HUES48 (cell line): ENCODE measurements around the gene GALM.
A peak's percentile ranks its signal among the peaks of the same experiment; 100 is the strongest.

ENCODE experiments used
- H3K27ac ChIP-seq: one replicate; pipeline ENCODE4 v1.7.0; 2013; ENCODE audit warnings: low read depth, low read length, inconsistent platforms
- H3K27me3 ChIP-seq: 2 replicates; pipeline ENCODE4 v1.6.1; 2013; ENCODE audit warnings: mild to moderate bottlenecking, low read length; ENCODE audit not compliant: control insufficient read depth, insufficient read depth
- H3K36me3 ChIP-seq: 2 replicates; pipeline ENCODE4 v1.6.1; 2013; ENCODE audit warnings: low read length; ENCODE audit not compliant: control insufficient read depth, insufficient read depth
- H3K4me1 ChIP-seq: 2 replicates; pipeline ENCODE4 v1.6.1; 2013; ENCODE audit warnings: mild to moderate bottlenecking, low read length; ENCODE audit not compliant: control insufficient read depth, insufficient read depth
- H3K4me3 ChIP-seq: 2 replicates; pipeline ENCODE4 v1.5.1; 2013; ENCODE audit warnings: mild to moderate bottlenecking, low read depth, low read length
- H3K9ac ChIP-seq: 2 replicates; pipeline ENCODE4 v1.6.1; 2013; ENCODE audit warnings: mild to moderate bottlenecking, low read depth, low read length, moderate library complexity
- H3K9me3 ChIP-seq: 2 replicates; pipeline ENCODE4 v1.6.1; 2013; ENCODE audit warnings: low read length; ENCODE audit not compliant: control insufficient read depth, insufficient read depth

The GALM gene

DNA sequence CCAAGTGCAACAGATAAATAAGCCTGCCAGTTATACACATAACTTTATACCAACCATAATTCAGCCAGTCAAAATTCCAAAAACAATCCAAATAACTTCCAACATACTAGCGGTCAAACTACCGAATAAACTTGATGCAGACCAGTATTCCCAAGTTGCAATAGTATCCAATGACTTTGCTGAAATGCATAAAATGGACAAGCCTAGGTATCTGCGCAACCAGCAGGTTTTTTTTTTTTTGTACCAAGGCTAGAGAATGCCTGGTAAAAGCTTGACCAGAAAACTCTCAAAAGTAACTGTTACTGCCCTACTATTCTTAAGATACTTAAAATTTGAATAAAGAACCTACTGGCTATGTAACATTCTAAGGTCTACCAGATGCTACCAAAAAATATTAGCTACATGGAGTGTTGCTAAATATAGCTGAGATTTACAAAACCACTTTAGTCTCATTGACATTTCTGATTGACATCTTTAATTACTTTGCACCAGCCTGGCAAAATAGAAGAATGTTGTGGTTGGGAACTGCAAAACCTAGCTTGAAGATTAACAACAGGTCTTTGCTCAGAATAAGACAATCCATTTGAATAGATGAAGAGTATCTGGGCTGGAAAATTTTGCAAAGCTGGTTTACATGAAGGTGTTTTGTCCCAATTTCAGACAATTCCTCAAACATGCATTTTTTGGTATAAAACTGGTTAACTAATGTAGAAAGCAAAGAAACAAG is 77.9 kb downstream of the GALM start:
- Histone ChIP-seq H3K9ac (no peak overlapping the region), H3K4me1 (peaks cover 11% of the 10 kb centered on the region; the same call in 1 of the 2 replicates), H3K4me3 (no peak overlapping the region), H3K36me3 (peaks cover 78% of the 10 kb centered on the region), H3K27me3 (no peaks in the 10 kb centered on the region), H3K27ac (peak overlapping the region; percentile 9), H3K9me3 (no peaks in the 10 kb centered on the region)

DNA sequence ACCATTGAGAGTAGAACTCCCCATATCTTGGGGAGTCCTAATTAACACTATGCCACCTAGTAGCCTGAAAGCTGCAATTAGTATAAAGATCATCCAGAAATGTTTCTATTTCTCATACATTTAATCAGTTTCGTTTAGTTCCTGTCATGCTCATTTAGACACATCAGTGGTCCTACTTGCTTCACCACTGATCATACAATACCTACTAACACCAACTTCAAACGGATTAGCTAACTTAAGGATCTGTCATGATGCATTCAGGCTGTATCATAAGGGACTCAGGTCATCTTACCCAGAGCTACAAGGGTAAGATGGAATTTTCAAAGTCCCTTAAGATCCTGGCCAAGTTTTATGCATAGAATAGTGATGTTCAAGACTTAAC is 78.5 kb downstream of the GALM start:
- no peaks in the 10 kb centered on the region for H3K27me3 ChIP-seq
- no peak overlapping the region for H3K4me3 ChIP-seq
- no peak overlapping the region for H3K9ac ChIP-seq
- H3K36me3 ChIP-seq: peaks cover 78% of the 10 kb centered on the region
- H3K9me3 ChIP-seq: no peaks in the 10 kb centered on the region
- H3K4me1 ChIP-seq: peaks cover 16% of the 10 kb centered on the region; the same call in 1 of the 2 replicates
- H3K27ac ChIP-seq: peak overlapping the region; percentile 9

DNA sequence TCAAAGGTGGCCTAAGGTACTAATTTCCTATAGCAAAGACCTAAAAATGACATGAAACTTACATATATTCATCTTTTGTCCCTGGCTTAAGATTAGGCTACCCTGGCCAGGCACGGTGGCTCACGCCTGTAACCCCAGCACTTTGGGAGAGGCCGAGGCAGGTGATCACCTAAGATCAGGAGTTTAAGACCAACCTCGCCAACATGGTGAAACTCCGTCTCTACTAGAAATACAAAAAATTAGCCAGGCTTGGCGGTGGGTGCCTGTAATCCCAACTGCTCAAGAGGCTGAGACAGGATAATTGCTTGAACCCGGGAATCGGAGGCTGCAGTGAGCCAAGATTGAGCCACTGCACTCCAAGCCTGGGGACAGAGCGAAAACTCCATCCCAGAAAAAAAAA is 79.4 kb downstream of the GALM start:
- peaks cover 80% of the 10 kb centered on the region for H3K36me3 ChIP-seq
- no peak overlapping the region for H3K27ac ChIP-seq
- H3K4me3 ChIP-seq: no peak overlapping the region

DNA sequence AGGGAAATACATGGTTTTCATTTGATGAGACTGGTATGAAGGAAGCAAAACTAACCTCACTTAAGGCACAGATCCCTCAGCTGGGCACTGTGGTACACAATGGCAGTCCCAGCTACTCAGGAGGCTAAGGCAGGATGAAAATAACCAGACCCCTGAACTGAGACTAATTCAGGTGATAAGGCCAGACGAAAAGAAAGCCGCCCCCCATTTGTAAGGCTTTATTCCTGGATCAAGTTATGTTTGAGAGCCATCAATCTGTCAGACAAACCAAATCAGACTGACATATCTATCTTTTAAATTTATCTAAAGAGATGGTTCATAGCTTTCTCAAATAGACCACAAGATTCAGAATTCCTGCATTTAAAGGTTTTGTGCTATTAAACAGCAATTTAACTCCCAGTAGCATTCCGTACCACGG is 81.1 kb downstream of the GALM start:
- Histone ChIP-seq H3K27me3 (no peaks in the 10 kb centered on the region), H3K27ac (no peak overlapping the region), H3K9ac (no peak overlapping the region), H3K4me1 (peaks cover 20% of the 10 kb centered on the region), H3K36me3 (peaks cover 80% of the 10 kb centered on the region), H3K4me3 (no peak overlapping the region), H3K9me3 (no peaks in the 10 kb centered on the region)

More for the DNA sequence above, 79.4 kb downstream of the GALM start:
- H3K4me1 ChIP-seq: peaks cover 17% of the 10 kb centered on the region; the same call in 1 of the 2 replicates
- no peaks in the 10 kb centered on the region for H3K27me3 ChIP-seq
- no peak overlapping the region for H3K9ac ChIP-seq
- H3K9me3 ChIP-seq: no peaks in the 10 kb centered on the region

DNA sequence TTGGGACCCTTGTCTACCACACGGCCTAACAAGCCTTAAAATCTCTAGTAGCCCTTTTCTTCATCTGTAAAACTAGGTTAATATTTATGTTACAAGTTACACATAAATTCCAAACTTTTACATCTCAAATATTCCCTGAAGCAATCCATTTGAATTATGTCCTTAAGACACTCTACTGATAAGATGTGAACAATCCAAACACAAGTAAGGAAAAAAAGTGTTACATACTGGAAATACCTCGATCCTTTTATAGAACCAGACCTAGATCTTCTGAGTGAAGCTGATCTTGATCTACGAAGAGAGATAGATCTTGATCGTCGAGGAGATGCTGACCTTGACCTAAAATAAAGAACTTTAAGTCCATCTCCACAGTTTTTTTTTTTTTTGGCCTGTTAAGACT is 81.9 kb downstream of the GALM start:
- no peak overlapping the region for H3K9ac ChIP-seq
- H3K27me3 ChIP-seq: no peaks in the 10 kb centered on the region
- H3K9me3 ChIP-seq: no peaks in the 10 kb centered on the region
- peaks cover 26% of the 10 kb centered on the region for H3K4me1 ChIP-seq
- H3K27ac ChIP-seq: no peak overlapping the region
- peaks cover 72% of the 10 kb centered on the region for H3K36me3 ChIP-seq
- H3K4me3 ChIP-seq: peak overlapping the region; percentile 89; the same call in 1 of the 2 replicates

DNA sequence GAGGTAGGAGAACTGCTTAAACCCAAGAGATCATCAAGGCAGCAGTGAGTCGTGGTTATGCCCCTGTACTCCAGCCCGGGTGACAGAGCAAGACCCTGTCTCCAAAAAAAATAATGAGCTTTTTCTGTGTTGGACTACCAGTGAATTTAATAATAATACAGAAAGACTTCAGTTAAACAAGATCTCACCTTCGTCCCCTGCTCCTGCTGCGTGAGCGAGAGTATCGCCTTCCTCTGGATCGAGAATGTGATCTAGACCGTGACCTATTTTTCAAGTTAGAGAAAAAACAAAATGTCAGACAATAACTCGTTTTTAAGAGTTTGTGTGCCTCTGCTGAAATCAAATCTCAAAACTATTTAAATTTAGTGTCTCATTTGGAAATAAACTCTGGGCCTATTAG is 82.5 kb downstream of the GALM start:
- Histone ChIP-seq H3K4me1 (peaks cover 26% of the 10 kb centered on the region), H3K36me3 (peaks cover 66% of the 10 kb centered on the region), H3K27me3 (no peaks in the 10 kb centered on the region), H3K9me3 (no peaks in the 10 kb centered on the region), H3K9ac (no peak overlapping the region), H3K4me3 (peak overlapping the region; percentile 89), H3K27ac (no peak overlapping the region)

DNA sequence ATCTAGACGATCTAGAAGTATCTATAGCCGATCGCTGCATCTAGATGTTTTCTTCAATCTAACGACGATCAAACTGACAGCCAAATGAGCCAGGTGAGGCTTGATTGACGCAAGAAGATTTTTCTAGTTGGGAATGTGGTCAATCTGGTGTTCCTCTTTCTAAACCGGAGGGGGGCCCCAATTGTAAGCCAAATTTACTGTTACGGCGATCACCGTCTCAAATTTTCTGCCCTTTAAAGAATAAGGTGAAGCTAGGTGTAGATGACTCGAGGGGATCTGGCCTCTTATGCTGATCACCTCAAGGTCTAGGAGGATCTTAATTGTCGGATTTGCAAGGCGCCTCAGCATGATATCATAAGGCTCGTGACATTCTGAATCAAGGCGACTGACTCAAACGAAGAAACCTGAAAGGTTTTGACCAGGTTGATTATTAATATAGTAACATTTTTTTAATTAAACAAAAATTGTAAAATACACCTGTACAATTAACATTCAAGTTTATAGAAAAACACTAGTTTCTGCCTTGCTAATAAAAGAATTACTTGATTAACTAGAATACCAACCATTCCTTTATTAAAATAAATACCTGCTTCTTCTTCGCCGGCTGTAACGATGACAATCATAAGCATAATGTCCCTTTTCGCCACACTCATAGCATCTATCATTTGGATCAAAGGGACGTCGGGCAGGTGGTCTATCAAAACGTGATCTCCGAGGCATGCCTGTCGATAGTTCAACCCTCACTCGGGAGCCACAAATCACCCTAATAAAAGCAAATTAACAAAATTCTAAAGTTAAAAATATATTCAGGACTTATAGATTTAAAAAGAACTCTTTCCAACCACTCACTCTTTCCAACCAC is 83.3 kb downstream of the GALM start:
- peaks cover 58% of the 10 kb centered on the region for H3K36me3 ChIP-seq
- no peaks in the 10 kb centered on the region for H3K9me3 ChIP-seq
- peak overlapping the region; percentile 99 for H3K9ac ChIP-seq
- no peak overlapping the region for H3K27ac ChIP-seq
- peaks cover 26% of the 10 kb centered on the region for H3K4me1 ChIP-seq
- H3K4me3 ChIP-seq: peak overlapping the region; percentile 89
- no peaks in the 10 kb centered on the region for H3K27me3 ChIP-seq

DNA sequence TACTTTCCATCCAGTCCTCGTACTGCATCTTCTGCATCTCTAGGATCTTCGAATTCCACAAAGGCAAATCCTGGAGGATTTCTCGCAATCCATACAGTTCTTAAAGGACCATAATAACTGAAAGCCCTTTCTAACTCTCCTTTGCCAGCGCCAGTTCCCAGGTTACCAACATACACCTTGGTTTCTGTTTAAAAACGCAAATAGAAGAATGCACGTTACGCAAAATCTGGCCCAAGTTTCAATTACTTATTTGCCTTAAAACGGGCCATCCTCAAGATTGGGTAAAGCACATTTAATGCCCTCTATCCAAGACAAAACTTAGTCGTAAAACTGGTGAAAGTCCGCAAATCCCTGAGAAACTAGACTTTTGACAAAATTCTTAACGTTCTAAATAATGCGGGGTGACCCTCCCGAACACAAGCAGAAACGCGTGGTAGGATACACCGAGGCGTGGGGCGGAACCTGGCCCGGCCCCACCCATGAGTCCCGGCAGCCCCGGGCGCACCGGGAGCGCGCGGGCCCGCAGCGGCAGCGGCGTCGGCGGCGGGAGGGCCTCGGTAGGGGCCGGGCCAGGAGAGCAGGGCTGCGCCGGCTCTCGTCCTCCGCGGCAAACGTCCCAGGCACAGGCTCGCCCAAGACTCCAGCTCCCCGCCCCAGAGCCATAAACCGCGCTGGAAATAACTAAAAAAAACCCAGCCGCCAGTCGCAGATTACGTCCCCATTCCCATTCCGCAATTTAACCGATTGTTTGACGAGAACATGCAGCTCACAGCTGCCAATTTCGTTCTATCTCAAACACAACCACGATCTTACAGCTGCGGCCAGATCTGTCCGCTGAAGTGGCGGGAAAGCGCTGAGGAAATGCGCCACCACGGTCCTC is 84.3 kb downstream of the GALM start:
- H3K27ac ChIP-seq: peak overlapping the region; percentile 97
- peaks cover 26% of the 10 kb centered on the region for H3K4me1 ChIP-seq
- no peaks in the 10 kb centered on the region for H3K9me3 ChIP-seq
- peak overlapping the region; percentile 99 for H3K9ac ChIP-seq
- peaks cover 48% of the 10 kb centered on the region for H3K36me3 ChIP-seq
- H3K4me3 ChIP-seq: peak overlapping the region; percentile 89
- H3K27me3 ChIP-seq: no peaks in the 10 kb centered on the region

DNA sequence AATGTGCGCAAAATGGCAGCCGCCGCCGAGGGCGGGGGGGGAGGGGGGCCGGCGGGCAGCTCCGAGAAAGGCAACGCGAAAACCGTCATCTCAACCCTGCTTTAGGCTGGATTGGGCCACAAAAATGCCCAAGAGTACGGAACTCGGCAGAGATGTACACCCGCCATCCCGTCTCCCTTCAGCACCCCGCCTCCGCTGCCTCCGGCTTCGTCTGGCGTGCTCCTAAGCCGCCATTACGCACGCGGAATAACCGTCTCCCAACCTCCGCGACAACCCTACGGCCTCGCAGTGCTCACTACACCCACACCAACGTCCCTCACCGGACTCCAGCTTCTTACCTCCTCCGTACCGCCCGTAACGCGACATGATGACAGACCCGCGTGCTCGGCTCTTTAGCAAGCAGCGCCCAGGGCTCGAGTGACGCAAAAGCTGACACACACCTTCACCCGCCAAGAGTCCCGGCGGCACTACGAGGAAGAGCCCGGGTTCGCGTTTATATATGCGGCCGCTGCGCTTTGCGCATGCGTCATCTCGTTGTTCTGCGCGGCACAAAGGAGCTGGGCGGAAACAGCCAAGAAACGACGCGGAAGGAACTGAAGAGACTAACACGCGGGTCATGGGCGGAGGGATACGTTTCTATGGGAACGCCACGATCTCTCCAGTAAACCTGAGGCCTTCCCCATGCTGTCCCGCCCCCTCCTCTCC is 85.1 kb downstream of the GALM start, which contains the start of gene SRSF7:
Gene SRSF7 (minus strand): TSS at position 471 of the 705 bp plus-strand sequence. CDS start 105 bp downstream, at position 366.
- peak within 1 kb of the TSS; percentile 89 for H3K4me3 ChIP-seq
- H3K27me3 ChIP-seq: no peaks in the 10 kb centered on the region
- H3K9ac ChIP-seq: peak within 1 kb of the TSS; percentile 99
- peak within 1 kb of the TSS; percentile 97 for H3K27ac ChIP-seq
- H3K9me3 ChIP-seq: no peaks in the 10 kb centered on the region
- H3K4me1 ChIP-seq: peaks cover 26% of the 10 kb centered on the region
- peaks cover 40% of the 10 kb centered on the region for H3K36me3 ChIP-seq
